Amniotic stem cell (primary cell): Measurements from ENCODE around the gene YJEFN3.

Experiments used
- DNase-seq: peaks from one replicate; lab custom pipeline; 2025; lab: John Stamatoyannopoulos, UW

The YJEFN3 gene

GRCh38 chr19:19524053-19524452 lies 4.7 kb upstream of the YJEFN3 start:
- DNase-seq = no peak

GRCh38 chr19:19525611-19526380 lies 2.9 kb upstream of the YJEFN3 start:
- no peak for DNase-seq

GRCh38 chr19:19526581-19527370 lies 1.9 kb upstream of the YJEFN3 start:
- no peak for DNase-seq

- DNase-seq = no peak
Measured at GRCh38 chr19:19527371-19527656, 1.4 kb upstream of the YJEFN3 start.

GRCh38 chr19:19527674-19528625 lies 761 bp upstream of the YJEFN3 start:
- no peak for DNase-seq

GRCh38 chr19:19529783-19530422 lies 1.2 kb downstream of the YJEFN3 start:
- DNase-seq = no peak

- no peak for DNase-seq
Measured at GRCh38 chr19:19530423-19530804, 1.7 kb downstream of the YJEFN3 start.

GRCh38 chr19:19530889-19531288 lies 2.2 kb downstream of the YJEFN3 start:
- DNase-seq = no peak

- DNase-seq = no peak
Measured at GRCh38 chr19:19531951-19532805, 3.5 kb downstream of the YJEFN3 start.

GRCh38 chr19:19532806-19533701 lies 4.3 kb downstream of the YJEFN3 start:
- DNase-seq = no peak

- DNase-seq = no peak
Measured at GRCh38 chr19:19533841-19534240, 5.1 kb downstream of the YJEFN3 start.

GRCh38 chr19:19534556-19535265 lies 6.0 kb downstream of the YJEFN3 start:
- DNase-seq = no peak

- no peak for DNase-seq
Measured at GRCh38 chr19:19535311-19536191, 6.8 kb downstream of the YJEFN3 start.

GRCh38 chr19:19537075-19538048 lies 8.7 kb downstream of the YJEFN3 start:
- DNase-seq = no peak

- no peak for DNase-seq
Measured at GRCh38 chr19:19538061-19538784, 9.5 kb downstream of the YJEFN3 start, which contains the start of gene CILP2. CILP2 (plus strand) TSS chr19:19538265; CDS start chr19:19538350, 85 bp downstream.

- DNase-seq = no peak
Measured at GRCh38 chr19:19538785-19539166, 10.1 kb downstream of the YJEFN3 start.
